ENCODE measurements around the gene EMP1.

EMP1 gene

GRCh38 chr12:13176256-13176655, 20.3 kb upstream of the EMP1 start:
- Histone ChIP-seq H2AFZ (ENCODE audit: low read length) (no peak overlapping the region), H3F3A (ENCODE audit: insufficient read depth, low read length) (no peaks in the 10 kb centered on the region), H3K4me2 (ENCODE audit: low read length) (no peak overlapping the region), H3K27me3 (ENCODE audit: insufficient read depth, low read length) (no peaks in the 10 kb centered on the region), H3K9me2 (ENCODE audit: low read depth, low read length) (no peaks in the 10 kb centered on the region), H4K20me1 (ENCODE audit: insufficient read depth, low read length) (no peaks in the 10 kb centered on the region), H3K27ac (ENCODE audit: low read depth, low read length, poor library complexity, severe bottlenecking) (no peak overlapping the region), H3K4me3 (ENCODE audit: low read depth, low read length, poor library complexity, severe bottlenecking) (no peak overlapping the region), H3K79me2 (ENCODE audit: insufficient read depth, low read length) (no peaks in the 10 kb centered on the region), H3K9ac (ENCODE audit: low read length) (no peak overlapping the region), H3K4me1 (ENCODE audit: insufficient read depth, low read length, severe bottlenecking) (no peaks in the 10 kb centered on the region), H3K9me3 (ENCODE audit: low read length) (no peaks in the 10 kb centered on the region), H3K36me3 (ENCODE audit: insufficient read depth, low read length) (no peaks in the 10 kb centered on the region)
- no peak for TF ChIP-seq EZH2 (IDR thresholded peaks at IDR 0.05; ENCODE audit: borderline replicate concordance, low read length)

- TF ChIP-seq EZH2 (IDR thresholded peaks at IDR 0.05; ENCODE audit: borderline replicate concordance, low read length) = no peak
- TF ChIP-seq, protein P1, sequence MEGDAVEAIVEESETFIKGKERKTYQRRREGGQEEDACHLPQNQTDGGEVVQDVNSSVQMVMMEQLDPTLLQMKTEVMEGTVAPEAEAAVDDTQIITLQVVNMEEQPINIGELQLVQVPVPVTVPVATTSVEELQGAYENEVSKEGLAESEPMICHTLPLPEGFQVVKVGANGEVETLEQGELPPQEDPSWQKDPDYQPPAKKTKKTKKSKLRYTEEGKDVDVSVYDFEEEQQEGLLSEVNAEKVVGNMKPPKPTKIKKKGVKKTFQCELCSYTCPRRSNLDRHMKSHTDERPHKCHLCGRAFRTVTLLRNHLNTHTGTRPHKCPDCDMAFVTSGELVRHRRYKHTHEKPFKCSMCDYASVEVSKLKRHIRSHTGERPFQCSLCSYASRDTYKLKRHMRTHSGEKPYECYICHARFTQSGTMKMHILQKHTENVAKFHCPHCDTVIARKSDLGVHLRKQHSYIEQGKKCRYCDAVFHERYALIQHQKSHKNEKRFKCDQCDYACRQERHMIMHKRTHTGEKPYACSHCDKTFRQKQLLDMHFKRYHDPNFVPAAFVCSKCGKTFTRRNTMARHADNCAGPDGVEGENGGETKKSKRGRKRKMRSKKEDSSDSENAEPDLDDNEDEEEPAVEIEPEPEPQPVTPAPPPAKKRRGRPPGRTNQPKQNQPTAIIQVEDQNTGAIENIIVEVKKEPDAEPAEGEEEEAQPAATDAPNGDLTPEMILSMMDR (IDR thresholded peaks at IDR 0.05; ENCODE audit: low read length) = no peak
- Histone ChIP-seq H3F3A (ENCODE audit: insufficient read depth, low read length) (no peaks in the 10 kb centered on the region), H3K36me3 (ENCODE audit: insufficient read depth, low read length) (no peaks in the 10 kb centered on the region), H3K79me2 (ENCODE audit: insufficient read depth, low read length) (no peaks in the 10 kb centered on the region), H3K9me3 (ENCODE audit: low read length) (no peaks in the 10 kb centered on the region), H3K4me1 (ENCODE audit: insufficient read depth, low read length, severe bottlenecking) (no peaks in the 10 kb centered on the region), H3K27me3 (ENCODE audit: insufficient read depth, low read length) (0 out of 2 replicates have a peak, but pooled peaks cover under 1% of the 10 kb centered on the region), H3K4me2 (ENCODE audit: low read length) (no peak overlapping the region), H3K4me3 (ENCODE audit: low read depth, low read length, poor library complexity, severe bottlenecking) (no peak overlapping the region), H3K27ac (ENCODE audit: low read depth, low read length, poor library complexity, severe bottlenecking) (no peak overlapping the region), H2AFZ (ENCODE audit: low read length) (no peak overlapping the region), H3K9me2 (ENCODE audit: low read depth, low read length) (no peaks in the 10 kb centered on the region), H4K20me1 (ENCODE audit: insufficient read depth, low read length) (no peaks in the 10 kb centered on the region), H3K9ac (ENCODE audit: low read length) (no peak overlapping the region)
Measured at GRCh38 chr12:13177373-13177772, 19.2 kb upstream of the EMP1 start.

DNA sequence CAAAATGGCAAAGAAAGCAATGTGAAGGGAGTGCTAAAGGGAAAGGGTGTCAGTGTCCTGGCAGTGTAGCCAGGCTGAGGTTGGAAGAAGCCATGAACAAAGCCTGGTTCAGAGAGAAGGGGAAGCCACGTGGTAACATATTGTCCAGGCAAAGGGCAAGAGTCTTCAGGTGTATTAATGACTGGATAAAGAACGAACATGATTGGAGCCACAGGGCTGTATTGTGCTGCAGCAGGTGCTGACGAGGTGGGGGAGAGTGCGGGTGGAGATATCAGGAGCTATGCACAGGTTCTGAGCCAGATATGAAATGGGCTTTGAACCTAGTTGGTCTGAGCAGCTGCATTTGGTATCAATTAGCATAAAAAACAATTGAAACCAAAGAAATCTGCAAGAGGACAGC, 18.6 kb upstream of the EMP1 start:
- no peak overlapping the region for H3K9ac ChIP-seq (ENCODE audit: low read length)
- TF ChIP-seq EZH2 (IDR thresholded peaks at IDR 0.05; ENCODE audit: borderline replicate concordance, low read length) = no peak
- TF ChIP-seq, protein P1 (IDR thresholded peaks at IDR 0.05; ENCODE audit: low read length) = no peak
- no peaks in the 10 kb centered on the region for H4K20me1 ChIP-seq (ENCODE audit: insufficient read depth, low read length)
- H3K9me3 ChIP-seq (ENCODE audit: low read length) = no peaks in the 10 kb centered on the region
- no peak overlapping the region for H2AFZ ChIP-seq (ENCODE audit: low read length)
- H3K4me3 ChIP-seq (ENCODE audit: low read depth, low read length, poor library complexity, severe bottlenecking) = no peak overlapping the region
- H3F3A ChIP-seq (ENCODE audit: insufficient read depth, low read length) = no peaks in the 10 kb centered on the region
- H3K79me2 ChIP-seq (ENCODE audit: insufficient read depth, low read length) = no peaks in the 10 kb centered on the region
- 0 out of 2 replicates have a peak, but pooled peaks cover 5% of the 10 kb centered on the region for H3K27me3 ChIP-seq (ENCODE audit: insufficient read depth, low read length)
- no peaks in the 10 kb centered on the region for H3K9me2 ChIP-seq (ENCODE audit: low read depth, low read length)
- no peaks in the 10 kb centered on the region for H3K36me3 ChIP-seq (ENCODE audit: insufficient read depth, low read length)
- H3K4me2 ChIP-seq (ENCODE audit: low read length) = no peak overlapping the region
- H3K27ac ChIP-seq (ENCODE audit: low read depth, low read length, poor library complexity, severe bottlenecking) = no peak overlapping the region
- H3K4me1 ChIP-seq (ENCODE audit: insufficient read depth, low read length, severe bottlenecking) = no peaks in the 10 kb centered on the region

DNA sequence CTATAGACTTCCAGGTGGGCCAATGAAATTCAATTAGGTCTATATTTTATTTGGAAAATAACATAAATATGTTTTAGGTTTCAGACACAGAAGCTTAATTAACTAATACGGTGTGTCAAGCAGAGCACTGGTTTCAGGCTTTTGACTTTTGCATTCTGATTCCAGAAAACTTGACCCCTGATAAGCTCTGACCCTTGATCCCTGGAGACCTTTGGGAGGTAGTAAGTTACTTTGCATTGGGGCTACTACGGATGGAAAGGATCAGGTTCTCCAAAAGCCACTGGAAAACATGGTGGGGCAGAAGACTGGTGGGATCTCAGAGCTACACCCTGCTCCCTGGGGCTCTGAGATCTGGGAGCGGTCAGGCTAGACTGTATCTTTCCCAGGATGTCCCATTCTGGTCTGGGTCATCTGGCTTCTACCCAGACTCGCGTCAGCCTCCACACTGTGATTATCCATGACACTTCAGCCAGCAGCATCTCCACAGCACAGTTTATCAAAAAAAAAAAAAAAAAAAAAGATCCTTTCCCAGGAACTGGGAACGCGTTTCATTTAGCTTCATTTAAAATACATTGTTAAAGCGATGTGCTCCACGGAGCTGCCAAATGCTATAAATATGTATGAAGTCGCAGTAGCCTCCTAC, 17.8 kb upstream of the EMP1 start:
- no peak overlapping the region for H2AFZ ChIP-seq (ENCODE audit: low read length)
- H3K9ac ChIP-seq (ENCODE audit: low read length) = no peak overlapping the region

More for the DNA sequence above, 17.8 kb upstream of the EMP1 start:
- Histone ChIP-seq H3K79me2 (ENCODE audit: insufficient read depth, low read length) (no peaks in the 10 kb centered on the region), H4K20me1 (ENCODE audit: insufficient read depth, low read length) (no peaks in the 10 kb centered on the region), H3K27ac (ENCODE audit: low read depth, low read length, poor library complexity, severe bottlenecking) (no peak overlapping the region), H3K4me2 (ENCODE audit: low read length) (no peak overlapping the region), H3K4me1 (ENCODE audit: insufficient read depth, low read length, severe bottlenecking) (no peaks in the 10 kb centered on the region), H3K9me3 (ENCODE audit: low read length) (no peaks in the 10 kb centered on the region), H3K27me3 (ENCODE audit: insufficient read depth, low read length) (0 out of 2 replicates have a peak, but pooled peaks cover 8% of the 10 kb centered on the region), H3K9me2 (ENCODE audit: low read depth, low read length) (no peaks in the 10 kb centered on the region), H3K4me3 (ENCODE audit: low read depth, low read length, poor library complexity, severe bottlenecking) (no peak overlapping the region), H3K36me3 (ENCODE audit: insufficient read depth, low read length) (no peaks in the 10 kb centered on the region), H3F3A (ENCODE audit: insufficient read depth, low read length) (no peaks in the 10 kb centered on the region)
- TF ChIP-seq, protein P1 (IDR thresholded peaks at IDR 0.05; ENCODE audit: low read length) = no peak
- no peak for TF ChIP-seq EZH2 (IDR thresholded peaks at IDR 0.05; ENCODE audit: borderline replicate concordance, low read length)
